Suprapubic skin (tissue), 4 donors: Measurements from ENCODE around the gene CTNNA2. TPM values are rescaled to one million over a fixed set of nuclear protein-coding genes. Genes with fewer than 3 reads are reported as not detected.

Experiments used
- DNase-seq, 2 donors: peaks; one replicate each; pipeline ENCODE4 v3.0.0-alpha.2; 2019; ENCODE audit warnings: low spot score in 2 of 2
- H3K27ac ChIP-seq: fragments of 200-600 bp; sonication (generic); one replicate; pipeline ENCODE4 v1.5.1; 2019
- H3K27me3 ChIP-seq: fragments of 200-600 bp; sonication (generic); one replicate; pipeline ENCODE4 v1.5.1; 2019
- H3K36me3 ChIP-seq: fragments of 200-600 bp; sonication (generic); one replicate; pipeline ENCODE4 v1.5.1; 2019
- H3K4me1 ChIP-seq: fragments of 200-600 bp; sonication (generic); one replicate; pipeline ENCODE4 v1.5.1; 2019
- H3K4me3 ChIP-seq: fragments of 200-600 bp; sonication (generic); one replicate; pipeline ENCODE4 v1.5.1; 2019; ENCODE audit warnings: mild to moderate bottlenecking
- H3K9me3 ChIP-seq: fragments of 200-600 bp; sonication (generic); one replicate; pipeline ENCODE4 v1.5.1; 2019
- EP300 ChIP-seq: sonication (generic); formaldehyde crosslinking; IDR thresholded peaks from one replicate; pipeline ENCODE4 v1.6.1; 2017; ENCODE audit warnings: antibody characterized with exemption
- POLR2A ChIP-seq, 2 donors: fragments of 450-650 bp; IDR thresholded peaks; one replicate each; pipeline ENCODE4 v1.6.1; 2017; ENCODE audit warnings: antibody characterized with exemption in 2 of 2, mild to moderate bottlenecking in 2 of 2, moderate library complexity in 2 of 2
- POLR2AphosphoS5 ChIP-seq, 3 donors: sonication (generic); formaldehyde crosslinking; IDR thresholded peaks; one replicate each; pipeline ENCODE4 v1.6.1; 2017; ENCODE audit warnings: antibody characterized with exemption in 3 of 3
- WGBS: methylation state at CpG from one replicate; pipeline ENCODE4 v1.1.5; 2018; 5-methylcytosine and 5-hydroxymethylcytosine counted together
- total RNA-seq, 4 donors: library from RNA; depleted of rRNA; stranded (reverse); fragments of >200 nt; gene quantifications; one replicate each; pipeline ENCODE4 v1.1.0, GENCODE V29; 2016
- TF ChIP-seq, protein P1 (sequence below), 2 donors: fragments of 200-600 bp in 1 of 2; fragments of 450-650 bp in 1 of 2; sonication (generic) in 1 of 2; IDR thresholded peaks; one replicate each; pipeline ENCODE4 v1.5.1; 2016 to 2019; ENCODE audit warnings: antibody characterized with exemption in 2 of 2, mild to moderate bottlenecking in 1 of 2, moderate library complexity in 1 of 2

Gene CTNNA2
- total RNA-seq, 4 donors from 2014 or later: 0.15 to 0.21 TPM; not detected in 2

DNA sequence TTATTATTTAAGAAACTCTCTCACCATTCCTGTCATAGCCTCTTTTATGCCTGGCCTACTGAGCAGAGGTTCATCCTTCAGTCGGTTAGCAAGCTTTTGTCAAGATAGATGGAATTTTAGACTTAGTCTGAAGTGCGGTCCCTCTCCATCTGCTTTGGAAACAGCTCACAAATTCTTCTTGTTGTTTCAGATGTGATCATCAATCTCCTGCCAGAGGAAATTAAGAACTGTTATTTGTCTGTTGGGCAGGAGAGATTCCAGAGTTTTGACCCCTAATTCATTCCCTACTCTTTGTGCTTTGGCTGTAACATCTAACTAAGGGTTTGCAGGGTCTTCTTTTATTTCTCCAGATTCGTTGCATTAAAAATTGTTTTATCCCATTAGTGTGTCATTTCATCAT, 735.3 kb downstream of the CTNNA2 start:
- H3K27ac ChIP-seq: no peak overlapping the region
- TF ChIP-seq, protein P1, sequence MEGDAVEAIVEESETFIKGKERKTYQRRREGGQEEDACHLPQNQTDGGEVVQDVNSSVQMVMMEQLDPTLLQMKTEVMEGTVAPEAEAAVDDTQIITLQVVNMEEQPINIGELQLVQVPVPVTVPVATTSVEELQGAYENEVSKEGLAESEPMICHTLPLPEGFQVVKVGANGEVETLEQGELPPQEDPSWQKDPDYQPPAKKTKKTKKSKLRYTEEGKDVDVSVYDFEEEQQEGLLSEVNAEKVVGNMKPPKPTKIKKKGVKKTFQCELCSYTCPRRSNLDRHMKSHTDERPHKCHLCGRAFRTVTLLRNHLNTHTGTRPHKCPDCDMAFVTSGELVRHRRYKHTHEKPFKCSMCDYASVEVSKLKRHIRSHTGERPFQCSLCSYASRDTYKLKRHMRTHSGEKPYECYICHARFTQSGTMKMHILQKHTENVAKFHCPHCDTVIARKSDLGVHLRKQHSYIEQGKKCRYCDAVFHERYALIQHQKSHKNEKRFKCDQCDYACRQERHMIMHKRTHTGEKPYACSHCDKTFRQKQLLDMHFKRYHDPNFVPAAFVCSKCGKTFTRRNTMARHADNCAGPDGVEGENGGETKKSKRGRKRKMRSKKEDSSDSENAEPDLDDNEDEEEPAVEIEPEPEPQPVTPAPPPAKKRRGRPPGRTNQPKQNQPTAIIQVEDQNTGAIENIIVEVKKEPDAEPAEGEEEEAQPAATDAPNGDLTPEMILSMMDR (IDR thresholded peaks at IDR 0.05): no peak
- no peak for TF ChIP-seq POLR2AphosphoS5 (IDR thresholded peaks at IDR 0.05)
- TF ChIP-seq EP300: no peak
- TF ChIP-seq POLR2A (IDR thresholded peaks at IDR 0.05): no peak
- H3K27me3 ChIP-seq: no peaks in the 10 kb centered on the region
- H3K9me3 ChIP-seq: no peaks in the 10 kb centered on the region
- H3K4me3 ChIP-seq: no peak overlapping the region
- H3K36me3 ChIP-seq: no peaks in the 10 kb centered on the region
- WGBS: 62% methylated on average over 3 of the region's 3 CpGs
- no peaks in the 10 kb centered on the region for H3K4me1 ChIP-seq
- no peak for DNase-seq

DNA sequence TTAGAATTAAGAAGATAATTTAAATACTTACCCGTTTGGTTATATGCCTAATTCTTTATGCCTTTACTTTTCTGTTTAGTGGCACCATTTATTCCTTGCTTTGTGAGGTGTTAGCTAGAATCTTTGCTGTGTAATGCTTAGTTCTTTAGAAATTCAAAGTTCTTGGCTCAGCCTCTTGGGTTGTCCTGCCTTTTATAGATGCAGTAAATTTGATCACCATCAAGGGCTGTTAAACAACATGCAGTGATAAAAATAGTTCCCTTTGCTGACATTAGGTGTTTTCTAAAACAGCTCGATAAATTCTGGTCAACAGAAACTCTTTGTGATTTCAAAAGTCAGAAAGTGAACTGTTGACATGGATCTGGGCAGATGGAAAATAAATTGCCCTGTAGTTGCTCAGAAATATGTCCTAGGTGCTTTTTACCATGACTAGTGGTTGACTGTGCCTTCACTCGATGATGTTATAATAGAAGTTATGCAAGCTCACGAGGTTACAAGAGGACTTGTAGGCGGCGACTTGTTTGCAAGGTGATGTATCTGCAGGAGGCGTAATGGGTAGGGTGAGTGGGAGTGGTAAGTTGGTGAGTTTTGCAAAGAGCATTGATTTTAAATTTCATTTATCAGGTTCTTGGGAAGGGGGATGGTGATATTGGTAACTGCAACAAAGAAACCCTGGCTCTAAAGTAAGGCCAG, 739.6 kb downstream of the CTNNA2 start:
- Histone ChIP-seq H3K4me1 (no peaks in the 10 kb centered on the region), H3K36me3 (no peaks in the 10 kb centered on the region), H3K27me3 (no peaks in the 10 kb centered on the region), H3K9me3 (no peaks in the 10 kb centered on the region), H3K27ac (no peak overlapping the region), H3K4me3 (no peak overlapping the region)
- TF ChIP-seq POLR2A (IDR thresholded peaks at IDR 0.05) (no peak), POLR2AphosphoS5 (IDR thresholded peaks at IDR 0.05) (no peak), EP300 (no peak)
- TF ChIP-seq, protein P1 (IDR thresholded peaks at IDR 0.05): no peak
- 87% methylated on average over 7 of the region's 7 CpGs for WGBS
- DNase-seq: no peak

DNA sequence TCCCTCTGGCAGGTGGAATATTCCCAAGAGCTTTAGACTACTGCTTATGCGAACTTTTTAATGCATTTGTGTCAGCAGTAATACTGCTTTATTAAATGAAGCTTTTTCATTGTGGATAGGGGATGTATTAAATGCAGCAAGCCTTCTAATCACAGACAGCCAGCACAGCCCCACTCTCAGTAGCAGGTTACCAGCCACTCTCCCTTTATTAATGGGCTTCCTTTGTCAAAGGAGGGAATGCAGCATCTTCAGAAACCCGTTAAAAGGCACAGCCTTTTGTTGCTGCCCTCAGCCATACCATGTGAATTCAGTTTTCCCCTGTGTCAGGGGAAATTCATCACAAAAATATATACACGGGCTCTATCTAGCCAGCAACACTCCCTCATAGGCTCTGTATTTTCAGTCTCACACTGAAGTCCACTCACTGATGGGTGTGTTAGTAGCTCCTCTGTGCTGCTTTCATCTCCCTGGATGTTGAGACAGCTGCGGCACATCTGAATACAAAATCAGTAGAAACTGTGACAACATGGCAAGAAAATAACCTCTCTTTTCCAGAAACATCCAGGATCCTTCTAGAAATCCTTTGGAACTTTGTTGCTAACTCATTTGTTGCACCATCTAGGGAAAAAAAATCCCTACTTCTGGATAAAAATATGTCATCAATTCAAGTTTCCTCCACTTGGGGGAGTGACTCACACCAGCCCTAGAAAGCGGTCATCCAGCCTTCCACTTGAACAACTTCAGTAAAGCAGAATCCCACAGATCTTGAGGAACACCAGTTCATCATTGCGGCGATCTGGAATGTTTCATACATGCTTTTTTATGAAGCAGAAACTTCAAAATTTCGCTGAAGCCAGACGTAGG, 743.3 kb downstream of the CTNNA2 start:
- TF ChIP-seq POLR2AphosphoS5 (IDR thresholded peaks at IDR 0.05) (no peak), POLR2A (IDR thresholded peaks at IDR 0.05) (no peak), EP300 (no peak)
- TF ChIP-seq, protein P1 (IDR thresholded peaks at IDR 0.05): no peak
- DNase-seq: no peak
- H3K27me3 ChIP-seq: no peaks in the 10 kb centered on the region
- H3K27ac ChIP-seq: no peak overlapping the region
- no peaks in the 10 kb centered on the region for H3K36me3 ChIP-seq
- 60% methylated on average over 9 of the region's 9 CpGs for WGBS
- H3K4me1 ChIP-seq: no peaks in the 10 kb centered on the region
- no peaks in the 10 kb centered on the region for H3K9me3 ChIP-seq
- no peak overlapping the region for H3K4me3 ChIP-seq

DNA sequence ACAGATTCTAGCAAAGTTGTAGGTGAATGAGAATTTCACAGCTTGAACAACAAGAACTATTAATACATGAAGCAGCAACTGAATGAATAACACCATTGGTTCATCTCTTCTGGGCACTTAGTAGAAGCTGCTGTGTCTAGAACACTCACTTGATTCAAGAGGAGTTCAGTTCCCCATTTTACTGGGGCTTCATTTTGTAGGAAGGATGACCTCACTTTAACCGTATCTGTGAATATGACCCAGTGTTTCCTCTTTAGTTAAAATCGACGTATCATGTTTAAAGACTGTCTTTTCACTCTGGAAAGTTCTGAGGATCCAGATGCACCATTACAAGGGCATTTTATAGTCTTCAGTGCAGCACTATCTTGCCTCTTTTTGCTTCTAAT, 743.9 kb downstream of the CTNNA2 start:
- Histone ChIP-seq H3K27me3 (no peaks in the 10 kb centered on the region), H3K4me3 (no peak overlapping the region), H3K4me1 (no peaks in the 10 kb centered on the region), H3K36me3 (no peaks in the 10 kb centered on the region), H3K9me3 (no peaks in the 10 kb centered on the region), H3K27ac (no peak overlapping the region)
- DNase-seq: no peak
- WGBS: 78% methylated on average over 3 of the region's 3 CpGs
- TF ChIP-seq, protein P1 (IDR thresholded peaks at IDR 0.05): no peak
- TF ChIP-seq EP300 (no peak), POLR2A (IDR thresholded peaks at IDR 0.05) (no peak)

DNA sequence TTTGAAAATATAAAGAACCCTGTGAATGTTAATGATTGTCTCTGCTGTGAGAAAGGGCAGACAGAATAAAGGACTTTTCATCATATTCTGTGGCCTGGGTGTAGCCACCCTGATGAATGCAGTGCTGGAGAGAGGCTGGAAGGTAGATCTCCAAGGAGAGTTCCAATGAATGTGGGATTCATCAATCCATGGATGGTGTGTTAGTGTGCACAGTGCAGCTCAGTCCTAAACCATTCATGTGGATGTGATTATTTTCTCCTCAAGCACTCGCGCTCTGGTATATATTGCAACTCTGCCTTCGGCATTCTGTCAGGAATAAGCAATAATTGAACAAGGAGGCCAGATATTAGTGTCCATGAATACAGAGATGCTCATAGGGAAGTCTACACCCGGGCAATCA, 744.6 kb downstream of the CTNNA2 start:
- Histone ChIP-seq H3K4me1 (no peaks in the 10 kb centered on the region), H3K9me3 (no peaks in the 10 kb centered on the region), H3K27me3 (no peaks in the 10 kb centered on the region), H3K36me3 (no peaks in the 10 kb centered on the region), H3K27ac (no peak overlapping the region), H3K4me3 (no peak overlapping the region)
- 83% methylated on average over 4 of the region's 4 CpGs for WGBS
- DNase-seq: no peak
- TF ChIP-seq POLR2A (IDR thresholded peaks at IDR 0.05) (no peak), POLR2AphosphoS5 (IDR thresholded peaks at IDR 0.05) (no peak), EP300 (no peak)
- TF ChIP-seq, protein P1 (IDR thresholded peaks at IDR 0.05): no peak
